SIG-M5 (cell line): Measurements from ENCODE around the gene NUDT7.

Experiments used
- DNase-seq: peaks from one replicate; lab custom pipeline; 2025; lab: John Stamatoyannopoulos, UW

NUDT7 gene

DNA sequence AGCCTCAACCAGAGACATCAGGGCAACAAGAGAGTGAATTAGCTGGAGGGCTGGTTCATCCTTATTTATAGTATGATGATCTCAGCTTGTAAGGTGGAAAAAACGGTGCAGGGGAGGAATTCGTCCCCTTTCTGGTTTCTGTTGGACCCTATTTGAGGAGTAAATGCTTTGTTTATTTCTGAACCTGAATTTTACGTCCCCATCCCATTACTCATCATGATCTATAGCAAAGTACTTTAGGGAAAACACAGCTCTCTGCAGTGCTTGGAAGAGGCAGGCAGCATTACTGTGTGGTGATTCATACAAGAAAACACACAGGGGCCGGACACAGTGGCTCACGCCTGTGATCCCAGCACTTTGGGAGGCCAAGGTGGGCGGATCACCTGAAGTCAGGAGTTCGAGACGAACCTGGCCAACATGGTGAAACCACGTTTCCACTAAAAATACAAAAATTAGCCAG, 58.1 kb downstream of the NUDT7 start:
- no peak for DNase-seq

DNA sequence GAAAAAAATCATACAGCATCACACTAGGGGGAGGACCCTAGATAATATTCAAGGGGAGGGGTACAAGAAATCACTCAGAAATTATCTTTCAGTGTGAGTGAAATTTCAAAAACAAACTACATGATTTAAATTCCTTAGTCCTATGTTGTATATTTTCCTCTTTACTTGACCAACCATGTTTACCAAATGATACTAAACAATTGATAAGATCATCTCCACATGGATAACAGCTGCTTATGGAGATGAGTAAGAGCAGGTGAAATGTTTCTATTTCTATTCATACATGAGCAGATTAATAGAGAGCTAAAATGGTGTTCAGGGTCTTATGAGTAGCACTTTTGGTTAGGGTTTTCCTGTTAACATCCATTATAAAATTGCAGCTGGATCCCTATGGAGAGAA, 58.8 kb downstream of the NUDT7 start:
- DNase-seq = no peak

GRCh38 chr16:77782694-77783093, 60.4 kb downstream of the NUDT7 start:
- DNase-seq = no peak

GRCh38 chr16:77784441-77785372, 62.4 kb downstream of the NUDT7 start:
- no peak for DNase-seq

DNA sequence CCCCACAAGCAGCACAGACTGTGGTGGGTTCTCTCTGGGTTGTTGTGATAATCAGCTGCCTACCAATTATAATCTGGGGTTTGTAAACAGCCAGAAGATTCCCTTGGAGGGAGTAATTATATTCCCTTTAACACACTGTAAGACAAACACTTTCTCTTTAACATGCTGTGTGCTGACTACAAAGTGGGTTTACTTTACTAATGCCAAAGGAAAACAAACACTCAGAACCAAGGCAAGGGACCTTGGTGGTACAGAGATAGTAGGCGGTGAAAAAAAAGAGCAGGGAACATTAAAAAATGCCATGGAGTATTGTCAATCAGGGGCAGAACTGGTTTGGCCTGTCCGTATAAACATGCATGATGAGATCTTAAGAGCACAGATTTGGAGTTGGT, 63.1 kb downstream of the NUDT7 start:
- DNase-seq = no peak

DNA sequence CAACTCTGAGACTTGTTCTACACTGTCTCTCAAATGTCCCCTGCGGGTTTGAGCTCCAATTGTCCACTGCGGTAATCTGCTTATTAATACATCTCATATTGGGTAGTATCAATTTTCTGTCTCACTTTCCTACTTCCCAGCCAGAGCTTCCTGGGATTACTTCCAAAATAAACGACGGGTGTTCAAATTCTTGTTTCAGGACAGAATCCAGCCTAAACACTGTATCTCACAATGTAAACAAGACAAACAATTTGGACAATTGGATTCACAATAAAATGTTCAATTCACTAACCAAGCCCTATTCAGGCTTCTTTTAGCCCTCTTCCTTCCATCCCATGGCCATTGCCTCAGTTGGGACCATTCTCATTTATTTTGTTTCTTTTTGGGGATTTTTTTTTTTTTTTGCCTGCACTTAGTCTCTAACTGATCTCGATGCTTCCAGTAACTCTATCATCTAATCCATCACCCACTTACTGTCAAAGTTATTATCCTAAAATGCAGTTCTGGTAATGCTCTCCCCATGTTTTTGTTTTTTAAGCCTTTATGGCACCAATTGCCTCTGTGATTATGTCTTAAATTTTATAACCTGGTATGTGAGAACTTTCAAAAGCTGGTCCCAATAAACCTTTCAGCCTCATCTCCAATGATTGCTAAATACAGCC, 64.0 kb downstream of the NUDT7 start:
- DNase-seq = no peak

- no peak for DNase-seq
These were observed 65.1 kb downstream of the NUDT7 start for GRCh38 chr16:77787452-77787851.

DNA sequence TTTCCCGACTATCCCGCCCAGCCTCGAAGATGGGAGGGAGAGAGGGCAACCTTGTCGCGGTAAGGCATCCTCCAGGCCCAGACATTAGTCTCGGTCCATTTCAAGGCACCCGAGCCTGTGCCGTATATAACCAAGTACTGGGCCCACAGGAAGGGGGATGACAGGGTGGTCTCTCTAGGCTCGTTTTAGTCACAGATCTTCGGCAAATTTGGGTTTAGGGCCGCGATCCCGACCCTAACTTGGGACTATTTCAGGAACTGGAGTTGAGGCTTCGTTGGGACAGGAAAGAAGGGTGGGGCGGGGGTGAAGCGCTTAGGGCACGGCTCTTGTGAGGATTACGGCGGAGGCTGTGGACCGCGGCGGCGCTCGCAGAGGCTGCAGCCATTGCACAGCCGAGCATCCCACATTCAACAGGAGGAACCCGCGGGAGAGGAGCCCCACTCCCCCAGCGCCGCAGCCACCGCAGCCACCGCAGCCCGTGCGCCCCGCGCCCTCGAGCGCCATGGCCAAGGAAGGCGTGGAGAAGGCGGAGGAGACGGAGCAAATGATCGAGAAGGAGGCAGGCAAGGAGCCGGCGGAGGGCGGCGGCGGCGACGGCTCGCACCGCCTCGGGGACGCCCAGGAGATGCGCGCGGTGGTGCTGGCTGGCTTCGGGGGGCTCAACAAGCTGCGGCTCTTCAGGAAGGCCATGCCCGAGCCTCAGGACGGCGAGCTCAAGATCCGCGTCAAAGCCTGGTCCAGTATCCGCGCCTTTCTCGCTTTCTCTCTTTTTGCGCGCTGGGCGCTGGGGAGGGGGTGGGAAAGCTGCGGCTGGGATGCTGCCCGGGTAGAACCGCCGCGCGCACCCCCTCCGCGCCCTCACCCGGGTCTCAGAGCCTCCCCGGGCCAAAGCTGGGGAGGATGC, 66.1 kb downstream of the NUDT7 start, which contains the start of gene VAT1L:
TSS of gene VAT1L (plus strand) at position 384 of the 904 bp plus-strand sequence. CDS start at position 503, 119 bp downstream.
- DNase-seq = no peak

DNA sequence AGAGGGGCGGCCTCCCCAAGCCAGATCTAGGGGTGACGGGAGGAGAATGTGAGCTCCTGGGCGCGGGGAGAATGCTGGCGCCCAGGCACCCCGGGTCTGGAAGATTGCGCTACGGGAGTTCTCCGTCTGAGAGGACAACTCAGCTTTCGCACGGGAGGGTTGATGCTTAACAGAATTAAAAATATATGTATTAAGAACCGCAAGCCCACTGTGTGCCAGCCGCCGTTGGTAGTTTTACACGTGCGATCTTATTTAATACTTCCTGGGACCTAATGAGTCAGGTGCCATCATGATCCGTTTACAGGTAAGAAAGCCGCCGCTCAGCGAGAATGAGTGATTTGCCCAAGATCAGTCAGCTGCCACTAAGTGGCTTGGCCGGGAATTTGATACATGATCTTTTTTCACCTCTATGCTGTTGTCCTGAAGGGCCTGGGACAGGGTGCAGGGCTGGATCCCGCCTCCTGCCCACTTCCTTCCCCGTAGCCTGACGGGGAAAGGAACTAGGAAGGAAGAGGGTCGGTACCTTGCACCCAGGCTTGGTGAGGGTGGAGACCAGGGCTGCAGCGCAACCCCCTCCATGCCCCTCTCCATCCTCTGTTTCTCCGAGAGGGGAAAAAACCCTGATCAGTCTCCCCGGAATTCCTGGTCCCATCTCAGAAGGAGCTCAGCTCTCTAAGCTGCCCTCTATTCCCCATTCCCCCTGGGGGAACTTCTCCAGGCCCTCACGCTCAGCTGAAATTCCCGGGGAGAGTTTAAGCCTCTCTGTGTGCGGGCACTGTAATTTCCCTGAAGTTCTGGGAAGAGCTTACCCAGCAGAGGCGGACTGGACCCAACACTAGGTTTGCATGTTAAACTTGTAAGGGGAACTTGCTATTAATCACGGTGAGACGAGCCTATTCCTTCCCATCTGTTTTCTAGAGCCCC, 67.0 kb downstream of the NUDT7 start:
- no peak for DNase-seq

DNA sequence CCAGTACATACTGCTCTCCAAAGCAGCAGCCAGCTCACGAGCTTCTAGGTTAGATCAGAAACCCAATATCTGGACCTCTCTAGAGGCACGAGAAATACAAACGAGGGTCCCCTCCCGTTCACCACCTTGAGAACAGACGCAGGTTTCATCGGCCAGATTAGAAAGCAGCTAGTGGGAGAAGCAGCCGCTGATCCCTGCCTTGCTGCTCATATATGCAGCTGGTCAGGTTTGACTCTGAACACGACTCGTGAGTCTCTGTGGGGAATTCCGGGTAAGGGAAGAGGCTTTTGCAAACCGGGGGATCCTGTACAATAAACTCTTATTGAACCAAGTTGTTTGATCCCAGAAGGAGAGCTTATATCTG, 67.7 kb downstream of the NUDT7 start:
- DNase-seq = no peak

GRCh38 chr16:77790912-77791311, 68.6 kb downstream of the NUDT7 start:
- no peak for DNase-seq
